ENCODE results near the gene SIX4.

The SIX4 gene

DNA sequence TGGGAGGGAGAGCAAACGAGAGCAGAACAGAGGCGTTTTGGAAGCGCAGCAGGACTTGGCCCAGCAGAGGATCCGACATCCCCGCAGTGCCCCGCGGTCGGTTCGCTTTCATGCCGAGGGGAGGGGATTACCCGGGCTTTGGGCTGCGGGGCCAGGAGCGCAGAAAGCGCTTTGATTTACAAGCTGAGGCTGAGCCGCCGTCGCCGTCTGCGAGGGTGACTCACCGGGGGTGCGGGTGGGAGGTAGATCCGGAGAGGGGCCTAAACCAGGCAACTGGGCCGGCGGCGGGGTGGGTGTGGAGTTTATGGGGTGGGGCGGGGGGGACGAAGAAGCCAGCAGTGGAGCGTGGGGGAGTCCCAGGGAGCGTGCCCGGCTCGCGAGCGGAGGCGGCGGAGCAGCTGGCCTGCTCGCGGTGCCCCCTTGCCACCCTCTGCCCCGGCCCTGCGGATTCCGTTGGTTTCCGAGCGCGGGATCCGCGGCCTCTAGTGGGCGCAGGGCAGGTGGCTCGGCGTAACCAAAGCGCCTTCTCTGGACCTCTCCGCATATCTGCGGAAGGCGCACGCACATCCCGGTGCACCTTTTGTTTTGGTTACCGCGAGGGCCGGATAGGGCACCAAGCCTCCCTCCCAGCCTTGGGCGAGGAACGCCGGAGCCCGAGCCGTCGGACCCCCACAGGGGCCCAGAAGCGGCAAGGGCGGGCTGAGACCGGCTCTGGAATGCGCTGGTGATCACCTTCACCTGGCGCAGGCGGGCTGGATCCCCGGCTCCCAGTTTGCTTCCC is 2.6 kb downstream of the SIX4 start:
- peak; percentile 41 to 52 for DNase-seq

DNA sequence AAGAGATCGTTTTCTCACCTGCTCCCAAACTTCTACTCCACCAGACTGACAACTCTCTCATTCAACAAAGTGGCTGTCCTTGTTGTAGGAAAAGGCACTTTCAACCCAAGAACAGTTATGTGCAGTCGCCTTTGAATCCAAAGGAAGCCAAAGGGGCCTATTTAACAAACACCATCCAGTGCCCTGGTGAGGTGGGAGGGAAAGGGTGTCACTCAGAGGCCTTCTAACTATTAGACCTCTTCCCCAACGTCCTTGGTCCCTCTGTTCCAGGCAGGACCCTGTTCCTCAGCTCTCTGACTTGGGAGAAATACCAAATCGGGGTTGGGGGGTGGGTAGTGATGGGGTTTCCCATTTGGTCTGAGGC is 3.2 kb downstream of the SIX4 start:
- no peak for DNase-seq

DNA sequence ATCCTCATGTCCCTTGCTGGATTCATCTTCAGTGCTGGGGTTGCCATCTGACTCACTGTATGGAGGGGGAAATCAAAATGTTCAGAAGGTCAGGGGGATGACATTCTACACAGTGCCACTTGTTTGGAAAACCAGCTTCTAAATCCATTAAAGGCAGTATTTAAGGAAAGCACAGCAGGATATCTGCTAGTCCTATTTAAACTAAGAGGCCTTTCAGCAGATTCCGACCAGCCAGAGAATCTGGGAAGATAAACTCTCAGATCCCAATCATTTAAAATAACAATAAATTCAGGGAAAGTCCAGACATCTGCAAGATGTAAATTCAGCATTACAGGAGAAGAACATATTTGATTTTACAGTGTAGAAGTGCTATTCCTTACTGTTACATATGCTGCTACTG is 3.8 kb downstream of the SIX4 start:
- DNase-seq = no peak

DNA sequence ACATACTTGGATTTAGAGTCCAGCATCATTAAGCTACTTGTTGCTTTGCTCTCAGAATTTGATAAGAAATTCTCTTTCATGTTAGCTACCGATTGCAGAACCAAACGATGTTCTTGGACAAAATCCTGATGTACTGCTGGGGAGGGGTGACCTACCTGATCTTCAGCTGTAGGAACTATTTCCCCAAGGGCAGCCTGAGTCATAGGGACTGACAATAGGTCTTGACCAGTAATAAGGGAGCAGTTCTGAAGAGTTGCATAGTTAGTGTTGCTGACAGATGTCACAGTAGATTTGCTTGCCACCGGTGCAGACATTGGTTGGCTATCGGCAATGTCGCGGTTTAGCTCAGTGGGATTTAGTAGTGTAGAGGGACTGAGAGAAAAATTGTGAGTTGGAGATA is 10.6 kb downstream of the SIX4 start:
- no peak for DNase-seq

DNA sequence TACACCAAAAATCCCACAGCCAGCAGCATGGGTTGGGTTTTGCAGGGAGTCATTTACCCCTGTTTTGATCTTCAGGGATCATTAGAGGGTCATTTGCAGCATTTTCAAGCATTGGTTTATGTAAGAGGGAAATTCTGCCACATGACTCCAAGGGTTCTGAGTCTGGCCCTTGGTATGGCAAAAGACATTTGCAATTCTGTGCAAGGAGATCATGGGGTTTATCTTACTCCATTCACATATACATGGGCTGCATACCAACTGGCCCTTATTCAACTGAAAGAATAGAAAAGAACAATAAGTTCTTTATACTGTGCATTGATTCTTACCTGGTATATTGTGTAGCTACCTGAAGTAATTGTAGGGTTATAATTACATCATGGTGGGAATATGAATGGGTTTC is 13.7 kb downstream of the SIX4 start:
- no peak for DNase-seq

DNA sequence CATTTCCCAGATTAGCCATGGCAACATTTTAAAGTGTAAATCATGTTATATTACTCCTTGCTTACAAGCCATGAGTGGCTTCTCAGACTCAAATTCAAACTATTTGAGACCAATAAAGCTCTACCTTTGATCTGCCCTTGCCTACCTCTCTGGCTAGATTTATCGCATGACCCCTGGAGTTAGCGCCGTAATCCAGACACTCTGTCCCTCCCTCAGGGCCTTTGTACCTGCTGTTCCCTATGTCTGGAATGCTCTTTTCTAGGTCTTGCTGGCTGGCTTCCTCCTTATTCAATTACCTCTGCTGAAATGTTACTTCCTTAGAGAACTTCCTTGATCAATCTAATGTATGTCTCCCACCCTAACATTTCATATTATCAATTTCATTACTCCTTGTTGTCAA is 16.3 kb downstream of the SIX4 start:
- DNase-seq = no peak

DNA sequence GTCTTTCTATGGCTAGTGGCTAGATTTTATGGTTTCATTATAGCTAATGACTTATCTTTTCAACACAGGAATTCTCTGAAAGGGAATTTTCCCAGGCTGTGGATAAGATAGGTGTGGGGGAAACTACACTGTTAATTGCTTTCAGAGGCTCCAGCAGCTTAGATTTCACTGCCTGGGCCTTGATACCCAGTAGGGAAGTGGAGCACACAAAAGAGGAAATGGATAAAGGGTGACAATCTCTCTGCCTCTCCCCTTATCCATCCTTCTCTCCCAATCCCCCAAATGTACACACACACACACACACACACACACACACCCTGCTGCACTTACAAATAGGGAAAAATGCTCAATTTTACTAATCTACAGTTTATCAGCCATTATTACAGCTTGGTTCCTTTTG is 19.1 kb downstream of the SIX4 start:
- DNase-seq = no peak

DNA sequence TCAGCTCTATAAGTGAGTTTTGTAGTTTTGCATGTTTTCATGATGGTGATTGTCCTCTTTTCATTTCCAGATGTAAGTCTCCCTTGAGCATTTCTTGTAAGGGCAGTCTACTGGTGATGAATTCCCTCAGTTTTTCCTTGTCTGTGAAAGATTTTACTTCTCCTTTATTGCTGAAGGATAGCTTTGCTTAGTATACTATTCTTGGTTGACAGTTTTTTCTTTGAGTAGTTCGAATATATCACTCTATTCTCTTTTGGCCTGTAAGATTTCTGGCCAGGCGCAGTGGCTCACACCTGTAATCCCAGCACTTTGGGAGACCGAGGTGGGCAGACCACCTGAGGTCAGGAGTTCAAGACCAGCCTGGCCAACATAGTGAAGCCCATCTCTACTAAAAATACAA is 23.6 kb downstream of the SIX4 start:
- DNase-seq = no peak

DNA sequence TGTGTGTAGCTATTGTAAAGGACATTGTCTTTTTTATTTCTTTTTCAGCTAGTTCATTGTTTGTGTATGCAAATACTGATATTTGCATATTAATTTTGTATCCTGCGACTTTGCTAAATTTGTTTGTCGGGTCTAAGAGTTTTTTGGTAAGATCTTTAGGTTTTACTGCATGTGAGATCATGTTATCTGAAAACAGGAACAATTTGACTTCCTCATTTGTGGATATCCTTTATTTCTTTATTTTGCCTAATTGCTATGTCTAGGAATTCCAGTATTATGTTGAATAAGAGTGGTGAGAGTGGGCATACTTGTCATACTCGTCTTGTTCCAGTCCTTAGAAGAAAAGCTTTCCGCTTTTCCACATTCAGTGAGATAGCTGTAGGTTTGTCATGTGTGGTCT is 28.8 kb downstream of the SIX4 start:
- DNase-seq = no peak

DNA sequence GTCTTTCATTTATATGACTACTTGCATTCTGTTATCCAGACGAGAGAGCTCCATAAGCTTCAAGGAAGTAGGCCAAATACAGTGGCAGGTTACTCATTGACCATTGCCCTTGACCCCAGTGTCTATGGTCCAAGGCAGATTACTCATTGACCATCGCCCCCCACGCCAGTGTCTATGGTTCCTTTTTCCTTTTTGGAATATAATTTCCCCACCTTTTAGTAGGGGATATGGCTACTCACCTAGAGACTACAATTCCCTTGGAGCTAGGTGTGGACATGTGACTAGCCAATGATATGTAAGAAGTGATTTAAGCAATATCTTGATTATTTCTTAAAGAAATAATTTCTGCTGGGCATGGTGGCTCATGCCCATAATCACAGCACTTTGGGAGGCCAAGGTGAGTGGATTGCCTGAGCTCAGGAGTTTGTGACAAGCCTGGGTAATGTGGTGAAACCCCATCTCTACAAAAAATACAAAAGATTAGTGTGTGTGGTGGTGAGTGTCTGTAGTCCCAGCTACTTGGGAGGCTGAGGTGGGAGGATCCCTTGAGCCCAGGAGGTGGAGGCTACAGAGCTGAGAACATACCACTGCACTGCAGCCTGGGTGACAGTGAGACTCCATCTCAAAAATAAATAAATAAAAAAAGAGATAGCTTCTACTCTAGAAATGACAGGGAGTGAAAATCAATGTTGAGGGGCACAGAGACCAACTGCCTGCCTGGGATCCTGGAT is 32.6 kb downstream of the SIX4 start:
- no peak for DNase-seq

DNA sequence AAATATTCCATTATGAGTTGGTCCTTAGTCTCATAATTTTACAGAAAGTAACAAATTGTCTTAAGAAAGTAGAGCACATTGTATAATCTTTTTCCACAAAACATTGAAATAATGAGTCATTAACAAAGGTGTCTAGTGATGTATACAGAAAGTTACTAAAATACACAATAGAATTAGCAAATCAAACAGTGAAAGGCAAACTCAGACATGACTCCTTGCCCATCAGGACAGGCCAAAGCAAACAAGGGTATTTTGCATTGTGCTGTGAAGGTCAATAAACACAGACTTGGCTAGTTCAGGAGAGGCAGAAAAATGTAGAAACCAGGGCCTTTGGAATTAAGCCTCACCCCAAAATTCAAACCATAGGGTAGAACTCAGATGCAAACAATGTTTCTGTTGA is 37.3 kb downstream of the SIX4 start:
- peak in 1 of 2 experiments; percentile 7 for DNase-seq

DNA sequence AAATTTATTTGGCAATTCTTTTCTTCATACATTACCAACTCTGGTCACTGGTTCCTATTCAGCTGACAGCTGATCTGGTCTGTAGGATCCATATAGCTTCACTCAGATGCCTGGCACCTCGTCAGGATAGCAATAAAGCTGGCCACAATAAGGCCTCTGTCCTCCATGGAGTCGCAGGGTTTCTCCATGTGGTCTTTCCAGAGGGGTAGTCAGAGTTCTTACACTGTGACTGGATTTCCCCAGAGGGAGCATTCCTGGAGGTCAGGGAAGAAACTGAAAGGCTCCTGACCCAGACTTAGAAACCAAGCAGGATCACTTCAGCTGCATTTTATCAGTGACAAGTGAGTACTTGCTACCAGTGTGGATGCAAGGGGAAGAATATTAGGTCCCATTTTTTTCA is 39.9 kb downstream of the SIX4 start:
- DNase-seq = no peak

DNA sequence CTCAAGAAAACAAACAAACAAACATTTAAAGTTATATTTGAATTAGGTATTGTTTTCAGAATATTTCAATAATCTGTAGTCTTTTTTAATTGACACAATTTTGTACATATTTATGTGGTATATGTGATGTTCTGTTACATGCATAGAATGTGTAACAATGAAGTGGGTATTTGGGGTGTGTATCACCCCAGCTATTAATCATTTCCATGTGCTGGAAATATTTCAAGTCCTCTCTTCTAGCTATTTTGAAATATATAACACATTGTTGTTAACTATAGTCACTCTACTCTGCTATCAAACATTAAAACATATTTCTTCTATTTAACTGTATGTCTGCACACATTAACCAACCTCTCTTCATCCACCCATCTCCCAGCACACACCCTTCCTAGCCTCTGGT is 42.9 kb downstream of the SIX4 start:
- DNase-seq = no peak

DNA sequence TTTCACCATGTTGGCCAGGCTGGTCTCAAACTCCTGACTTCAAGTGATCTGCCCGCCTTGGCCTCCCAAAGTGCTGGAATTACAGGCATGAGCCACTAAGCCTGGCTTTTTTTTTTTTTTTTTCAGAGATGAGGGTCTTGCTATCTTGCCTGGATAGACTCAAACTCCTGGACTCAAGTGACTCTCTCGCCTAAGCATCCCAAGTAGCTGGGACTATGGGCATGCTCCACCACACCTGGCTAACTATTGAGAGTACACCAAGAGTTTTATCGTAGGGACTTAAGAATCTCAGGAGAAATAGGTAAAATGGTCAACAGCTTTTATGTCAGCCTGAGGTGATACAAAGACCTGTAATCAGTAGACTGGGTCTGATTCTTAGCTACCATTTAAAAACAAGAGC is 43.6 kb downstream of the SIX4 start:
- no peak for DNase-seq

DNA sequence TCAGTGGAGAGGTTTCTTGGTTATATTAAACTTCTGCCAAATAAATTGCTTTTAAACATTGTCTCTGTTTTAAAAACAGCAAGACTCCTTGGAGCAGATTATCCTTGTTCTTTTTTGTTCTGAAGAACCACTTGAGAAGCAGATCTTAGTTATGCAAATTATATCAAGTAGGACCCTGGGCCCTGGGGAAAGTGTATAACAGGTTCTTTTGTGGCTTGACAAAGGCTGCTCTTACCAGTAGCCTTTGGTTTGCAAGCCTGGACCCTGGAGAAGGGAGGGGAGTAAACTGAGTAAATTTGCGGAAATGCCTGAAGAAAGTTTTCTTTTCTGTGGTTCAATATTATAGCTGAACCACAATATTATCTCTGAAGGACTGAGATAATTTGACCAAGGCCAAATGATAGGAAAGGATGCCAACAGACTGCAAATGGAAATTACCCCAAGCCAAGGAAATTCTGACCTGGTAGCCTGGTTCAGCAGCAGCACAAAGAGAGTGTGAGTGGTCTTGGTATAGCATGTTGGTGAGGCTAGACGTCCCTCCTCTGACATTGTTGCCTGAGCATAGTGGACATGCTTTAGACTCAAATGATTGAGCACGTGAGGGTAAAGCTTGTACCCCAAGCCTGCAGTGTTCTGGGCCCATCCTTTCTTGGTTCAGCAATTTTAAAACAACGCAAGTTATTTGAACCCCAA is 44.4 kb downstream of the SIX4 start:
- no peak for DNase-seq

DNA sequence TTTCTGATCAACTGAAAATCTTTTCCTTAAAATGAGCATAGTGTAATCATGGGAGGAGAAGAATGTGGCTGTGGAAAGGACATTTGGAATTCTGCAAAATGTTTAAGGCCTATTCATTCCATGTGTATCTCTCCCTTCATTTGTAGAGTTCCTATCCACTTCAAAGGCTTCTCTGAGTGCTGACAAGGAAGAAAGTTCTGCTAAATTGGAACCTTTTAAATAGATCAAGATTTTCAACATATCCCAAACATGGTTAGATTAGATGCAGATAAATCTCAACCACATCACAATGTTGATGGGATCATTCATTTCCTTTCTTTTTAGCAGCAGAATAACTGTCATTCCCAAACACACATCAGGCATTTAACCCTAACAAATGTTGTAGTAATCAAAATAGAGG is 46.5 kb downstream of the SIX4 start:
- DNase-seq = no peak

DNA sequence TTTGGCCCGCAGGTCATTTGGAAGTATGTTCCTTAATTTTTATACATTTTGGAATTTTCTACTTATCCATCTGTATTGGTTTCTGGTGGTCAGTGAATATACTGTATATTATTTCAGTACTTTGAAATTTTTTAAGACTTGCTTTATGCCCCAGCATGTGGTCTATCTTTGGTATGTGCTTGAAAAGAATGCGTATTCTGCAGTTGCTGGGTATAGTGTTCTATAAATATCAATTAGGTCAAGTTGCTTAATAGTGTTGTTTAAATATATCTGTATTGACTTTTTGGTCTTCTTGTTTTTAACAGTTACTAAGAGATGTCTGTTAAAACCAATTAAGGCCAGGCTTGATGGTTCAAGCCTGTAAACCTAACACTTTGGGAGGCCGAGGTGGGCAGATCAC is 53.2 kb downstream of the SIX4 start:
- no peak for DNase-seq

DNA sequence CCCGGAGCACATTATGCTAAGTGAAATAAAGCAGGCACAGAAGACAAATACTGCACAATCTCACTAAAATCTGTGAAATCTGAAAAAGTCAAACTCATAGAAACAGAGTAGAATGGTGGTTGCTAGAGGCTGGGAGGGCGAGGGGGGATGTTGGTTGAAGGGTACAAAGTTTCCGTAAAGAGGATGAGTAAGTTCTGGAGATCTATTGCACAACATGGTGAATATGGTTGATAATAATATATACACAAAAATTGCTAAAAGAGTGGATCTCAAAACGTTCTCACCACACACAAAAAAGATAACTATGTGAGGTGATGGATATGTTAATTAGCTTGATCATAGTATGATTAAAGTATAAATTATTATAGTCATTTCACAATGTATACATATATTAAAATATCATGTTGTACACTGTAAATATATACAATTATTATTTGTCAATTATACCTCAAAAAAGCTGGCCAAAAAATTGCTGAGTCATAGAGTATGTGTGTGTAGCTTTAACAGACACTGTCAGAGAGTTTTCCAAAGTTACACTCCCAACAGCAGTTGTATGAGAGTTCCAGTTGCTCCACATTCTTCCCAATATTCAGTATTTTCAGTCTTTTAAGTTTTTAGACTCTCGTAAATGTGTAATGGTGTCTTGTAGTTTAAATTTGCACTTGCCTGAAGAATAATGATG is 55.6 kb downstream of the SIX4 start:
- no peak for DNase-seq

DNA sequence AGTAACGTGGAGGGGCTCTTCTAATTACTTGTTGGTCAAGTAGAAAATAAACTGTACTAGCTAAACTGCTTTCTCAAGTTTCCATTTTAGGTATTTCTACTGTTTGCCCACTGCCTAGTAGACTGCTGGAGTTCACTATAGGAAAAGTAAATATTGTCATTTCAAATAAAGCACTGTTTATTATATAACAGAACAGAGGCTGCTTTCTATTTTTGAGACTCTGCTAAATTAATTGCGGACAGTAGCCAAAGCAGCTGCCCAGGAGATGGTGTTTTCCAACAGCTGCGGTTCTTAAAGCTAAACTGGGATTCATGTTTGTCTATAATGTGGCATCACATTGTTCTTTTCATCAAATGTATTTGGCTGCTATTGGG is 59.0 kb downstream of the SIX4 start:
- DNase-seq = peak in 1 of 2 experiments; percentile 76

DNA sequence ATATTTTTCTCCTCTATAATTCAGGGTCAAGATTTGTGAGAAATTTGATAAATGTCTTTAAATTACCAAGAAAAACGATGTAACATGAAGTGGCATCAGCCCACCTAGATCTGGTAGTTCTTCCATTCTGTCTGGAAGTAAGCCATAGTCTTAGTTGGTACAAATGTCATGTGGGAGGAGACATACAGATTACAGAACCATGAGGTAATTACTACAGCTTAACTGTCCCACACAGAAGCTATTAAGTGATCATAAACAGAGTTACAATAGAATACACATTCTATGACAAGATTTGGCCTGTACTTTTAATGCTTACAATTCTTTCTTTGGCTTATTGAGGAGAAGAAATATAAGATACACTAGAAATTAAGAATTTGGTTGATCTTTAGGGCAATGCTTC is 61.2 kb downstream of the SIX4 start:
- DNase-seq = no peak

DNA sequence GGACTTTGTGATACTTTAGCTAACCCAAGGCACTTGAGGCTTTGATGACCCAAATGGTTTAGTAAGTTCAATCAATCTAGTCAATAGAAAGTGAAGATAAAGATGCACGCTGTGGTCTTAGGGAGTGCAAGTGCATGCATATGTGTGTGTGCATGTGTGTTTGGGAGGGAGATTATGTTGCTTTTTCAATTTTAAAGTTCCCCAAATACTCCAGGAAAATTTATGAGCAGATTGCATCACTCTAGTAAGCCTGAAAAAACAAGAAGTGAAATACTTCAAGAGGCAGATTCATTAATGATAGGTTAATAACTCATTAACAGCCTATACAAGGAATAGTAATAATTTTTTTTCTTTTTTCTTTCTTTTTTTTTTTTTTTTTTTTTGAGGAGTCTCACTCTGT is 62.4 kb downstream of the SIX4 start:
- no peak for DNase-seq
